ENCODE results near the gene MT1A. TPM values are rescaled to one million over a fixed set of nuclear protein-coding genes. Genes with fewer than 3 reads are reported as not detected.

MT1A gene
- polyA plus RNA-seq, 1 donor (not counting 4 experiments of a cell fraction or from before 2014, with no cell fraction given): not detected

DNA sequence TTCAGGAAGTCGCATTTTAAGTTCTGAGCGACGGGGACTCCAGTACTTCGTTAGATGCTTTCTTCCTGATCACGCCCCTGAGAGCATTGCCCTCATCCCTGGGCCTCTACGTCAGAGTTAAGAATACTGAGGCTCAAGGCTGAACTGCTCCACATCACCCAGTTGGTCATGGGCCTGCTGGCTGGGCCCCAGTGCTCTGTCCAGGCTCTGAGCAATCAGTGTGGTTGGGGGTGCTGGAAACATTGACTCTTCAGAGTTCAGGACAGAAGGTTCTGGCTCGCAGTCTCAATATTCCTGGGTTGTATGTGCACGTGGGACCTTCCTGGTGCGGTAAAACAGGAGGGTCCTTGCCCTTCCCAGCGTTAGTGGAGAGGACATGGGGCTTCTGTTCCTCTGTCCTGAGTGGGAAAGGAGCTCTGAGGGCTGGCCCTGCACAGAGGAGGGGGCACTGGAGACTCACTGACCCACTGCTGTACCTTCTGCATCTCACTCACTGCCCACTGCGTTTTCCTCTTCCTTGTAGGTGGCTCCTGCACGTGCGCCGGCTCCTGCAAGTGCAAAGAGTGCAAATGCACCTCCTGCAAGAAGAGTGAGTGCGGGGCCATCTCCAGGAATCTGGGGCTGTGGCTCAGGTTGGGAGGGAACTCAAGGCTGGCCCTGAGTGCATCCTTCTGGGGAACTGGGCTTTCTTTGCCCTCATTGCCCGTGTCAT is 12.4 kb upstream of the MT1A start:
- no peaks in the 10 kb centered on the region for H3K9me3 ChIP-seq (ENCODE audit: control insufficient read depth, low read depth, low read length)
- dilution Hi-C loops (cut with MboI; ENCODE audit: extremely low pct_ligation_motif_present, low sequenced_read_pairs): no loop called here
- peaks cover 10% of the 10 kb centered on the region for H3K4me1 ChIP-seq (ENCODE audit: control insufficient read depth, extremely low read depth, insufficient read depth, low read length)
- H3K9me1 ChIP-seq (ENCODE audit: control insufficient read depth, extremely low read depth, insufficient read depth, low read length): no peaks in the 10 kb centered on the region
- DNase-seq (ENCODE audit: low read depth, low spot score): no peak
- H3K4me2 ChIP-seq (ENCODE audit: control insufficient read depth, extremely low read depth, insufficient read depth, low read depth, low read length): peak overlapping the region; percentile 91
- H3K4me3 ChIP-seq (ENCODE audit: control insufficient read depth in 2 of 3, extremely low read depth in 1 of 3, insufficient read depth in 2 of 3, low read depth in 1 of 3, low read length in 3 of 3): peak overlapping the region; percentile 45 to 78 (median 67)
- H3K79me2 ChIP-seq (ENCODE audit: control insufficient read depth, insufficient read depth, low read length): peaks cover 9% of the 10 kb centered on the region
- peaks cover 3% of the 10 kb centered on the region for H4K20me1 ChIP-seq (ENCODE audit: control insufficient read depth, extremely low read depth, insufficient read depth, low read length)
- H2AFZ ChIP-seq (ENCODE audit: control insufficient read depth, low read length): no peak overlapping the region
- TF ChIP-seq, protein P1, sequence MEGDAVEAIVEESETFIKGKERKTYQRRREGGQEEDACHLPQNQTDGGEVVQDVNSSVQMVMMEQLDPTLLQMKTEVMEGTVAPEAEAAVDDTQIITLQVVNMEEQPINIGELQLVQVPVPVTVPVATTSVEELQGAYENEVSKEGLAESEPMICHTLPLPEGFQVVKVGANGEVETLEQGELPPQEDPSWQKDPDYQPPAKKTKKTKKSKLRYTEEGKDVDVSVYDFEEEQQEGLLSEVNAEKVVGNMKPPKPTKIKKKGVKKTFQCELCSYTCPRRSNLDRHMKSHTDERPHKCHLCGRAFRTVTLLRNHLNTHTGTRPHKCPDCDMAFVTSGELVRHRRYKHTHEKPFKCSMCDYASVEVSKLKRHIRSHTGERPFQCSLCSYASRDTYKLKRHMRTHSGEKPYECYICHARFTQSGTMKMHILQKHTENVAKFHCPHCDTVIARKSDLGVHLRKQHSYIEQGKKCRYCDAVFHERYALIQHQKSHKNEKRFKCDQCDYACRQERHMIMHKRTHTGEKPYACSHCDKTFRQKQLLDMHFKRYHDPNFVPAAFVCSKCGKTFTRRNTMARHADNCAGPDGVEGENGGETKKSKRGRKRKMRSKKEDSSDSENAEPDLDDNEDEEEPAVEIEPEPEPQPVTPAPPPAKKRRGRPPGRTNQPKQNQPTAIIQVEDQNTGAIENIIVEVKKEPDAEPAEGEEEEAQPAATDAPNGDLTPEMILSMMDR (optimal IDR thresholded peaks at IDR 0.05 in 1 of 3, IDR thresholded peaks at IDR 0.05 in 1 of 3, conservative IDR thresholded peaks at IDR 0.05 in 1 of 3; ENCODE audit: extremely low read depth in 1 of 3, insufficient read depth in 2 of 3, low read length in 3 of 3): no peak
- TF ChIP-seq EZH2 (IDR thresholded peaks at IDR 0.05; ENCODE audit: low read length): no peak
- FAIRE-seq: no peak
- no peaks in the 10 kb centered on the region for H3K36me3 ChIP-seq (ENCODE audit: control insufficient read depth in 2 of 2, extremely low read depth in 1 of 2, insufficient read depth in 2 of 2, low read length in 2 of 2)
- peak overlapping the region; percentile 69 for H3K9ac ChIP-seq (ENCODE audit: control insufficient read depth, extremely low read depth, insufficient read depth, low read length)
- H3K27me3 ChIP-seq (ENCODE audit: control insufficient read depth, extremely low read depth, insufficient read depth, low read length): no peaks in the 10 kb centered on the region
- H3K27ac ChIP-seq (ENCODE audit: control insufficient read depth, insufficient read depth, low read length): peak overlapping the region; percentile 57

DNA sequence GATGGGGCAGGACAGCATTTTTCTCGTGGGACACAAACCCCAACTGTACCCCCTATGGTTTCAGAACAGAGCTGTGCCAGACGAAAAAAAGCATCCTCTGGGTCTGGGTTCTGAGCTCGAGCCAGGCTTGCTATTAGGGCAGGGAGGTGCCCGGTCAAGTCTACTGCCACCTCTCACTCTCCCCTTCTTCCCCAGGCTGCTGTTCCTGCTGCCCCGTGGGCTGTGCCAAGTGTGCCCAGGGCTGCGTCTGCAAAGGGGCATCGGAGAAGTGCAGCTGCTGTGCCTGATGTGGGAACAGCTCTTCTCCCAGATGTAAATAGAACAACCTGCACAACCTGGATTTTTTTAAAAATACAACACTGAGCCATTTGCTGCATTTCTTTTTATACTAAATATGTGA is 11.8 kb upstream of the MT1A start:
- H4K20me1 ChIP-seq (ENCODE audit: control insufficient read depth, extremely low read depth, insufficient read depth, low read length): peaks cover 3% of the 10 kb centered on the region
- peaks cover 10% of the 10 kb centered on the region for H3K4me1 ChIP-seq (ENCODE audit: control insufficient read depth, extremely low read depth, insufficient read depth, low read length)
- no peak overlapping the region for H2AFZ ChIP-seq (ENCODE audit: control insufficient read depth, low read length)
- H3K27ac ChIP-seq (ENCODE audit: control insufficient read depth, insufficient read depth, low read length): peak overlapping the region; percentile 54
- no peaks in the 10 kb centered on the region for H3K36me3 ChIP-seq (ENCODE audit: control insufficient read depth in 2 of 2, extremely low read depth in 1 of 2, insufficient read depth in 2 of 2, low read length in 2 of 2)
- no peak for TF ChIP-seq EZH2 (IDR thresholded peaks at IDR 0.05; ENCODE audit: low read length)
- TF ChIP-seq, protein P1 (optimal IDR thresholded peaks at IDR 0.05 in 1 of 3, IDR thresholded peaks at IDR 0.05 in 1 of 3, conservative IDR thresholded peaks at IDR 0.05 in 1 of 3; ENCODE audit: extremely low read depth in 1 of 3, insufficient read depth in 2 of 3, low read length in 3 of 3): no peak
- FAIRE-seq (no peak), DNase-seq (ENCODE audit: low read depth, low spot score) (no peak)
- dilution Hi-C loops (cut with MboI; ENCODE audit: extremely low pct_ligation_motif_present, low sequenced_read_pairs): no loop called here
- H3K27me3 ChIP-seq (ENCODE audit: control insufficient read depth, extremely low read depth, insufficient read depth, low read length): no peaks in the 10 kb centered on the region
- H3K4me2 ChIP-seq (ENCODE audit: control insufficient read depth, extremely low read depth, insufficient read depth, low read depth, low read length): peak overlapping the region; percentile 91
- peak overlapping the region; percentile 45 to 78 (median 67) for H3K4me3 ChIP-seq (ENCODE audit: control insufficient read depth in 2 of 3, extremely low read depth in 1 of 3, insufficient read depth in 2 of 3, low read depth in 1 of 3, low read length in 3 of 3)
- H3K9ac ChIP-seq (ENCODE audit: control insufficient read depth, extremely low read depth, insufficient read depth, low read length): peak overlapping the region; percentile 69
- peaks cover 9% of the 10 kb centered on the region for H3K79me2 ChIP-seq (ENCODE audit: control insufficient read depth, insufficient read depth, low read length)
- no peaks in the 10 kb centered on the region for H3K9me3 ChIP-seq (ENCODE audit: control insufficient read depth, low read depth, low read length)
- H3K9me1 ChIP-seq (ENCODE audit: control insufficient read depth, extremely low read depth, insufficient read depth, low read length): no peaks in the 10 kb centered on the region

All from keratinocyte (primary cell).